Upper lobe of right lung (tissue), 1 donor: Measurements from ENCODE around the gene DDR2. TPM values are rescaled to one million over a fixed set of nuclear protein-coding genes. Genes with fewer than 3 reads are reported as not detected.
"Not testable (repeated sequence)": the region's sequence is repeated elsewhere in the genome, so short reads cannot be mapped to it uniquely, and the experiment has no call there.

ENCODE experiments used
- ATAC-seq: fragments of 200-7000 bp; cut with Tn5 transposase; one replicate; pipeline ENCODE4 v1.9.1; 2020; ENCODE audit warnings: mild to moderate bottlenecking, moderate library complexity
- DNase-seq: peaks from one replicate; pipeline ENCODE4 v3.0.0-alpha.2; 2020
- H3K27ac ChIP-seq: fragments of 200-600 bp; one replicate; pipeline ENCODE4 v1.8.0; 2022
- H3K27me3 ChIP-seq: fragments of 200-600 bp; one replicate; pipeline ENCODE4 v1.8.0; 2022; ENCODE audit warnings: mild to moderate bottlenecking
- H3K36me3 ChIP-seq: fragments of 200-600 bp; one replicate; pipeline ENCODE4 v1.8.0; 2022
- H3K4me1 ChIP-seq: fragments of 200-600 bp; one replicate; pipeline ENCODE4 v1.8.0; 2022
- H3K4me3 ChIP-seq: fragments of 200-600 bp; one replicate; pipeline ENCODE4 v1.8.0; 2022; ENCODE audit warnings: mild to moderate bottlenecking
- H3K9me3 ChIP-seq: fragments of 200-600 bp; one replicate; pipeline ENCODE4 v1.8.0; 2022
- intact Hi-C: fragments of 100-400 bp; cut with DNase I; formaldehyde crosslinking; loops from one replicate; pipeline ENCODE4 v1.11.0; 2022
- long read RNA-seq: library from polyadenylated mRNA; unstranded; transcript quantifications from one replicate; pipeline ENCODE4 v2.0.0, GENCODE V29; 2021
- total RNA-seq: library from RNA; stranded (reverse); fragmentation: NEBNext Ultra II Directional; extraction: Animal tissue kit (Norgen Biotek cat#: 25700); gene quantifications from one replicate; pipeline ENCODE4 v1.2.1, GENCODE V29; 2021
- TF ChIP-seq, protein P1 (sequence below): fragments of 200-600 bp; IDR thresholded peaks from one replicate; pipeline ENCODE4 v1.8.0; 2022; ENCODE audit warnings: antibody characterized with exemption
- donor health status: DM: no; HTN: yes; CAD: no; lungs with severe emphysema.

The DDR2 gene
- 44.6 TPM for total RNA-seq
- long read RNA-seq, full-length matches to known transcripts, result 9 of 37 reads
- long read RNA-seq, partial matches to known transcripts, result 24 of 37 reads
- long read RNA-seq, other reads (novel, unspliced or antisense), result 4 of 37 reads

DNA sequence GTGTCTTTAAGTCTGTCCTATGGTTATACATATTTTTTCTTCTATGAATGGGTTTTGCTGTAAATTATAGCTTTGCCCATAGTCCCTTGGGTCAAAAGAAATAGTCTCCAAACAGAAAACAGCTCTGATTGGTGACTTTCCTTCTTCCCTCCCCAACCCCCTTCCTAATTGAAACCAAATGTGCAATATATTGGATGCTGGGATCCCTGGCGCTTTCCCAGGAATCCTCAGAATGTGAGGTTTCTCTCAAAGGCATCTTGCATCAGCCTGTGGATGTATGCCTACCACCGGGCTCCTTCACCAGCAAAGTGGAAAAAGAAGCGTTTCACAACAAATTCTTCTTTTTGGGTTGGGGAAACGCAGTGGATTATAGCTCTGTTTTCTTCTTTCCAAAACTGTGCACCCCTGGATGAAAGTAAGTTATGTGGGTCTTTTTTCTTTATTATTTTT, at the start of gene DDR2:
Gene DDR2, plus strand, starts transcription at position 248 of the 450 bp plus-strand sequence. CDS start 86,600 bp downstream, outside the sequence.
- peak; percentile 38 for ATAC-seq
- intact Hi-C loops, result no loop called here
- DNase-seq, result no peak

DNA sequence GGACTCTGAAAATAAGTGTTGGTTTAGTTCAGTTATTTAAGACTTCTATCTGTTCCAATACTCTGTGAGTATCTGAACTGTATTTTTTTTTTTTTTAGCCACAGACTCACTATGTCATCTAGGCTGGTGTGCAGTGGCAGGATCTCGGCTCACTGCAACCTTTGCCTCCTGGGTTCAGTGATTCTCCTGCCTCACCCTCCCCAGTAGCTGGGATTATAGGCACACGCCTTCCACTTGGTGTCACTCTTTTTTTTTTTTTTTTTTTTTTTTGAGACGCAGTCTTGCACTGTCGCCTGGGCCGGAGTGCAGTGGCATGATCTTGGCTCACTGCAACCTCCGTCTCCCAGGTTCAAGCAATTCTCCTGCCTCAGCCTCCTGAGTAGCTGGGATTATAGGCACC, 49.4 kb upstream of the DDR2 start:
- DNase-seq, ATAC-seq, intact Hi-C loops, H3K9me3 ChIP-seq, H3K27me3 ChIP-seq, H3K4me3 ChIP-seq, H3K4me1 ChIP-seq, H3K27ac ChIP-seq: not testable (repeated sequence)
- H3K36me3 ChIP-seq, result peaks cover 91% of the 10 kb centered on the region

More for the DNA sequence above, at the start of gene DDR2:
- TF ChIP-seq, protein P1, sequence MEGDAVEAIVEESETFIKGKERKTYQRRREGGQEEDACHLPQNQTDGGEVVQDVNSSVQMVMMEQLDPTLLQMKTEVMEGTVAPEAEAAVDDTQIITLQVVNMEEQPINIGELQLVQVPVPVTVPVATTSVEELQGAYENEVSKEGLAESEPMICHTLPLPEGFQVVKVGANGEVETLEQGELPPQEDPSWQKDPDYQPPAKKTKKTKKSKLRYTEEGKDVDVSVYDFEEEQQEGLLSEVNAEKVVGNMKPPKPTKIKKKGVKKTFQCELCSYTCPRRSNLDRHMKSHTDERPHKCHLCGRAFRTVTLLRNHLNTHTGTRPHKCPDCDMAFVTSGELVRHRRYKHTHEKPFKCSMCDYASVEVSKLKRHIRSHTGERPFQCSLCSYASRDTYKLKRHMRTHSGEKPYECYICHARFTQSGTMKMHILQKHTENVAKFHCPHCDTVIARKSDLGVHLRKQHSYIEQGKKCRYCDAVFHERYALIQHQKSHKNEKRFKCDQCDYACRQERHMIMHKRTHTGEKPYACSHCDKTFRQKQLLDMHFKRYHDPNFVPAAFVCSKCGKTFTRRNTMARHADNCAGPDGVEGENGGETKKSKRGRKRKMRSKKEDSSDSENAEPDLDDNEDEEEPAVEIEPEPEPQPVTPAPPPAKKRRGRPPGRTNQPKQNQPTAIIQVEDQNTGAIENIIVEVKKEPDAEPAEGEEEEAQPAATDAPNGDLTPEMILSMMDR, result no peak
- peaks cover 9% of the 10 kb centered on the region for H3K4me1 ChIP-seq
- H3K27me3 ChIP-seq, result no peaks in the 10 kb centered on the region
- peak within 1 kb of the TSS; percentile 51 for H3K4me3 ChIP-seq
- peak within 1 kb of the TSS; percentile 70 for H3K27ac ChIP-seq
- no peaks in the 10 kb centered on the region for H3K9me3 ChIP-seq
- H3K36me3 ChIP-seq, result no peaks in the 10 kb centered on the region

DNA sequence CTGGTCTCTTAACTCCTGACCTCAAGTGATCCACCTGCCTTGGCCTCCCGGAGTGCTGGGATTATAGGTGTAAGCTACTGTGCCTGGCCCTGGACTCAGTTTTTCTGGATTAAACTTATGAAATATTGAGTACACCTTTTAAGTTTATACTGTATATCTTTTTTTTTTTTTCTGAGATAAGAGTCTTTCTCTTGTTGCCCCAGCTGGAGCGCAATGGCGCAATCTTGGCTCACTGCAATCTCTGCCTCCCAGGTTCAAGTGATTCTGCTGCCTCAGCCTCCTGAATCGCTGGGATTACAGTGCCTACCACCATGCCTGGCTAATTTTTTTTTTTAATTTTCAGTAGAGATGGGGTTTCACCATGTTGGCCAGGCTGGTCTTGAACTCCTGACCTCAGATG, 47.2 kb upstream of the DDR2 start:
- H3K9me3 ChIP-seq, ATAC-seq, H3K4me1 ChIP-seq, H3K4me3 ChIP-seq, DNase-seq, H3K27ac ChIP-seq, H3K27me3 ChIP-seq, intact Hi-C loops: not testable (repeated sequence)
- peaks cover 79% of the 10 kb centered on the region for H3K36me3 ChIP-seq

DNA sequence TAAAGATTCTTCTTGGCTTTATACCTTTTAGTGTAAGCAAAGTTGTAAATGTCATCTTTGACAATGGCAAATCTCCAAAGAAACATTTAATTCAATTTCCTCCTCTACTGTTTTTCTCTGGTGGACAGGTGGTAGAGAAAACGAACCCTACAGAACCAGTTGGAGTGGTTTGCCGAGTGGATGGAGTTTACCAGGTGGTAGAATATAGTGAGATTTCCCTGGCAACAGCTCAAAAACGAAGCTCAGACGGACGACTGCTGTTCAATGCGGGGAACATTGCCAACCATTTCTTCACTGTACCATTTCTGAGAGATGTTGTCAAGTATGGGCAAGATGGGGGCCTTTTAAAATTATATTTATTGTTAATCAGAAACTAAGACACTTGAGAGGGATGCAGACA, 44.9 kb upstream of the DDR2 start:
- H3K36me3 ChIP-seq, result peaks cover 65% of the 10 kb centered on the region
- H3K4me3 ChIP-seq, result no peak overlapping the region
- no peaks in the 10 kb centered on the region for H3K4me1 ChIP-seq
- H3K27ac ChIP-seq, result no peak overlapping the region
- ATAC-seq, result no peak
- intact Hi-C loops, result no loop called here
- TF ChIP-seq, protein P1, result no peak
- DNase-seq, result no peak
- H3K9me3 ChIP-seq, result no peaks in the 10 kb centered on the region
- H3K27me3 ChIP-seq, result no peaks in the 10 kb centered on the region

DNA sequence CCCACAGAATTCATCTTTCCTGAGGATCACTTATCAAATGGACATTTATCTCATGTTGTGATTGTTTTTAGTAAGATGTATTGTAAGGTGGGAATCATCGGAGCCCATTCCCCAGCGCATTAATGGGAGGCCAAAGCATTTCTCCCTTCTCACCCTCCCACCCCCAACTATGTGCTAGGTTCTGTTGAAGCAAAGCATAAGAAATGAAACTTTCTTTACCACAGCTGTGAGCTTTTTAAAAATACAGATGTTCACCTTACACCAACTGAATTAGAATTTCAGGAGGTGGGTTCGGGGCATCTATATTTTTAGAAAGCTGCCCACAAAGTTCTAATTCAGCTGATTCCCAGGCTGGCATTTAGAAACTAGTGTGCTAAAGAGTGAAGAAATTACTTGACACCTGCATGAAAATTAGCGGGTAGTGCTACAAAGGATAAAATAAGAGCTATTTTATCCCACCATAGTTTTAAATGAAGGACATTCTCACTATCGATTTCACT, 44.5 kb upstream of the DDR2 start:
- DNase-seq (no peak), ATAC-seq (no peak)
- Histone ChIP-seq H3K9me3 (no peaks in the 10 kb centered on the region), H3K36me3 (peaks cover 65% of the 10 kb centered on the region), H3K4me1 (no peaks in the 10 kb centered on the region), H3K27me3 (no peaks in the 10 kb centered on the region), H3K27ac (no peak overlapping the region), H3K4me3 (no peak overlapping the region)
- intact Hi-C loops, result no loop called here
- TF ChIP-seq, protein P1, result no peak

DNA sequence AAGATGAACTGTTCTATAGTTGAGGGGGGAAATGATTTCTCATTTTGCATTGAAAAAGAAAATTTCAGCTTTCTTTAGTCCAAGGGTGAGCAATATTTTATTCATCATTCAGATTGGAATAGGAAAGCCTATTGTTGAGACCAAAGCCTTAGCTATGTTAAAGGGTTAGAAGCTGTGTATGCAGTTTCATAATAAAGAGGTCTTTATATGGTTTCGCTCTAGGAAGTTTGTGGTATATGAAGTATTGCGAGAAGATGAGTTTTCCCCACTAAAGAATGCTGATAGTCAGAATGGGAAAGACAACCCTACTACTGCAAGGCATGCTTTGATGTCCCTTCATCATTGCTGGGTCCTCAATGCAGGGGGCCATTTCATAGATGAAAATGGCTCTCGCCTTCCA, 42.2 kb upstream of the DDR2 start:
- H3K27ac ChIP-seq, result no peak overlapping the region
- TF ChIP-seq, protein P1, result no peak
- H3K9me3 ChIP-seq, result no peaks in the 10 kb centered on the region
- no peaks in the 10 kb centered on the region for H3K27me3 ChIP-seq
- DNase-seq, result no peak
- no peaks in the 10 kb centered on the region for H3K4me1 ChIP-seq
- intact Hi-C loops, result no loop called here
- H3K4me3 ChIP-seq, result no peak overlapping the region
- ATAC-seq, result no peak
- peaks cover 64% of the 10 kb centered on the region for H3K36me3 ChIP-seq

DNA sequence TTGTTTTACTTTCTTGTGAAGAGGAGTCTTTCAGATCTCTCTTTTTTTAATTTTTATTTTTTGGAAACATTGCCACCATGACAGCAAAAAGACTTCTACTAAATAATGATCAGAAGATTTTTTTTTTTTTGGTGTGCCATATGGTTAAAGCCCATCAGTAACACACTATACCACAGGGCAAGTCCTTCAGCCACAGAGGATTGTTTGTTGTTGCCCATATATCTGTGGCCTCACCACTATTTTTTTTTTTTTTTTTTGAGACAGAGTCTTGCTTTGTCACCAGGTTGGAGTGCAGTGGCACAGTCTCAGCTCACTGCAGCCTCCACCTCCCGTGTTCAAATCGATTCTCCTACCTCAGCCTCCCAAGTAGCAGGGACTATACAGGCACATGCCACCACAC, 41.6 kb upstream of the DDR2 start:
- intact Hi-C loops, result no loop called here
- ATAC-seq (no peak), DNase-seq (no peak)
- no peak overlapping the region for H3K4me3 ChIP-seq
- H3K9me3 ChIP-seq, result no peaks in the 10 kb centered on the region
- no peak overlapping the region for H3K27ac ChIP-seq
- H3K4me1 ChIP-seq, result no peaks in the 10 kb centered on the region
- H3K27me3 ChIP-seq, result no peaks in the 10 kb centered on the region
- peaks cover 67% of the 10 kb centered on the region for H3K36me3 ChIP-seq
- TF ChIP-seq, protein P1, result no peak
